HepG2 (cell line): ENCODE results near the gene TMEM81. TPM values are rescaled to one million over a fixed set of nuclear protein-coding genes. Genes with fewer than 3 reads are reported as not detected.

Source experiments
- ATAC-seq: fragments of 200-7000 bp; cut with Tn5 transposase; 3 replicates; pipeline ENCODE4 v1.9.1; 2020; ENCODE audit warnings: mild to moderate bottlenecking, moderate library complexity
- BruUV-seq: library from RNA; stranded (reverse); fragments of 400-500 nt; replicated peaks from 2 replicates; lab custom pipeline; 2021; lab: Mats Ljungman, UMichigan
- CTCF ChIA-PET: fragments of 300-600 bp; formaldehyde crosslinking; extraction: SDS; loops from one replicate; lab custom pipeline; 2021; ENCODE audit warnings: low total read pairs, inconsistent platforms, low intra/inter-chr PET ratio; lab: Yijun Ruan, JAX
- POLR2A ChIA-PET: fragments of 350-600 bp; sonication (Branson Sonifier 250); formaldehyde crosslinking; loops from one replicate; lab custom pipeline; 2020; ENCODE audit warnings: antibody characterized with exemption, inconsistent platforms; lab: Yijun Ruan, JAX
- DNase-seq: peaks from one replicate; pipeline ENCODE4 v3.0.0-alpha.2; 2015; ENCODE audit warnings: low spot score
- FAIRE-seq: peaks from 3 replicates; lab custom pipeline; 2011; peaks lifted over from hg19 to GRCh38; lab: Jason Lieb, UNC
- H2AFZ ChIP-seq: one replicate; pipeline ENCODE4 v1.6.1; 2011; ENCODE audit warnings: low read length, inconsistent platforms
- H3K27ac ChIP-seq: fragments of 300-600 bp; 3 replicates; pipeline ENCODE4 v1.8.0; 2011; ENCODE audit warnings: mixed run types, mild to moderate bottlenecking, mixed read lengths, low read length, inconsistent platforms; ENCODE audit not compliant: insufficient read depth; ENCODE audit errors: extremely low read length
- H3K27me3 ChIP-seq, 2 experiments: fragments of 200-600 bp in 1 of 2; 2 replicates in 1 of 2; 3 replicates in 1 of 2; pipeline versions ENCODE4 v1.6.0 to v1.8.0; 2011; ENCODE audit warnings: low read length in 2 of 2, mild to moderate bottlenecking in 2 of 2, moderate library complexity in 2 of 2, inconsistent platforms in 1 of 2; ENCODE audit not compliant: insufficient read depth in 2 of 2, control insufficient read depth in 1 of 2
- H3K36me3 ChIP-seq, 2 experiments: fragments of 200-600 bp in 1 of 2; replicated peaks in 1 of 2; 2 replicates in 1 of 2; 3 replicates in 1 of 2; pipeline versions ENCODE4 v1.5.1 to v1.8.0; 2011; ENCODE audit warnings: low read length in 2 of 2, inconsistent platforms in 1 of 2; ENCODE audit not compliant: insufficient read depth in 2 of 2, control insufficient read depth in 1 of 2
- H3K4me1 ChIP-seq: 2 replicates; pipeline ENCODE4 v1.5.1; 2012; ENCODE audit warnings: low read length, inconsistent platforms; ENCODE audit not compliant: insufficient read depth
- H3K4me2 ChIP-seq: 2 replicates; pipeline ENCODE4 v1.6.0; 2011; ENCODE audit warnings: low read depth, low read length, inconsistent platforms
- H3K4me3 ChIP-seq, 3 experiments: fragments of 200-600 bp in 1 of 3; sonication (generic), shearing (Covaris generic) in 1 of 3; replicated peaks in 1 of 3; 2 replicates each; pipeline ENCODE4 v1.5.1; 2011 to 2016; ENCODE audit warnings: low read length in 3 of 3, inconsistent platforms in 2 of 3, low read depth in 2 of 3, mild to moderate bottlenecking in 2 of 3, control low read depth in 1 of 3, mixed read lengths in 1 of 3; ENCODE audit not compliant: insufficient read depth in 1 of 3
- H3K79me2 ChIP-seq: one replicate; pipeline ENCODE4 v1.6.1; 2011; ENCODE audit warnings: low read length, inconsistent platforms; ENCODE audit not compliant: insufficient read depth
- H3K9ac ChIP-seq: 2 replicates; pipeline ENCODE4 v1.6.0; 2011; ENCODE audit warnings: mild to moderate bottlenecking, low read depth, low read length, inconsistent platforms; ENCODE audit not compliant: insufficient read depth
- H3K9me3 ChIP-seq: 2 replicates; pipeline ENCODE4 v1.5.1; 2012; ENCODE audit warnings: mild to moderate bottlenecking, low read length
- H4K20me1 ChIP-seq: 2 replicates; pipeline ENCODE4 v1.6.0; 2011; ENCODE audit warnings: inconsistent platforms, mild to moderate bottlenecking, low read length, moderate library complexity; ENCODE audit not compliant: insufficient read depth
- AGO2 ChIP-seq: fragments of 200-400 bp; formaldehyde crosslinking; optimal IDR thresholded peaks from 2 replicates; pipeline ENCODE3; 2017; ENCODE audit warnings: mild to moderate bottlenecking, low read depth, low read length, moderate library complexity
- ARNT ChIP-seq: fragments of 450-650 bp; IDR thresholded peaks from 2 replicates; pipeline ENCODE4 v1.6.1; 2017
- ATF1 ChIP-seq: IDR thresholded peaks from 2 replicates; pipeline ENCODE4 v1.6.1; 2016; ENCODE audit warnings: mild to moderate bottlenecking, control low read depth
- BCLAF1 ChIP-seq: fragments of 450-650 bp; IDR thresholded peaks from 2 replicates; pipeline ENCODE4 v1.6.1; 2017; ENCODE audit warnings: mild to moderate bottlenecking
- GATA4 ChIP-seq: sonication (generic); IDR thresholded peaks from 2 replicates; pipeline ENCODE4 v1.6.1; 2016; ENCODE audit warnings: antibody characterized with exemption, low read depth, borderline replicate concordance
- IRF1 ChIP-seq: sonication (generic); formaldehyde crosslinking; IDR thresholded peaks from 2 replicates; pipeline ENCODE4 v1.4.0; 2020; ENCODE audit warnings: low read depth, mild to moderate bottlenecking, missing genetic modification reagents
- MBD4 ChIP-seq: IDR thresholded peaks from 2 replicates; pipeline ENCODE4 v1.6.1; 2012; ENCODE audit warnings: low read length, inconsistent platforms, borderline replicate concordance
- RBFOX2 ChIP-seq: fragments of 200-400 bp; formaldehyde crosslinking; IDR thresholded peaks from 2 replicates; pipeline ENCODE4 v1.6.1; 2017; ENCODE audit warnings: low read depth, mild to moderate bottlenecking, low read length
- SOX6 ChIP-seq, 2 experiments: fragments of 450-650 bp in 1 of 2; sonication (generic) in 1 of 2; formaldehyde crosslinking in 1 of 2; IDR thresholded peaks; 2 replicates each; pipeline versions ENCODE4 v1.4.0 to v1.6.1; 2017 to 2020; ENCODE audit warnings: antibody characterized with exemption in 1 of 2, mild to moderate bottlenecking in 1 of 2, missing genetic modification reagents in 1 of 2
- ZKSCAN5 ChIP-seq: sonication (generic); formaldehyde crosslinking; IDR thresholded peaks from 2 replicates; pipeline ENCODE4 v1.5.1; 2020; ENCODE audit warnings: mild to moderate bottlenecking, missing genetic modification reagents
- ZNF33A ChIP-seq: sonication (generic); formaldehyde crosslinking; IDR thresholded peaks from 2 replicates; pipeline ENCODE4 v1.5.1; 2020; ENCODE audit warnings: missing genetic modification reagents, mild to moderate bottlenecking, moderate library complexity, borderline replicate concordance
- ZNF451 ChIP-seq: sonication (generic); formaldehyde crosslinking; IDR thresholded peaks from 2 replicates; pipeline ENCODE4 v1.5.0; 2020; ENCODE audit warnings: mild to moderate bottlenecking, missing genetic modification reagents
- ZNF724P ChIP-seq: sonication (generic); formaldehyde crosslinking; IDR thresholded peaks from 2 replicates; pipeline ENCODE4 v1.8.0; 2022; ENCODE audit warnings: missing genetic modification reagents, borderline replicate concordance
- ZNF766 ChIP-seq: sonication (generic); formaldehyde crosslinking; IDR thresholded peaks from 2 replicates; pipeline ENCODE4 v1.5.0; 2020; ENCODE audit warnings: missing genetic modification reagents, borderline replicate concordance
- ZNF883 ChIP-seq: sonication (generic); formaldehyde crosslinking; IDR thresholded peaks from 2 replicates; pipeline ENCODE4 v1.5.1; 2020; ENCODE audit warnings: mild to moderate bottlenecking, missing genetic modification reagents; ENCODE audit errors: not compliant biosample characterization
- WGBS: methylation state at CpG from one replicate; pipeline ENCODE4 v1.1.6; 2017; ENCODE audit warnings: low lambda C conversion rate; 5-methylcytosine and 5-hydroxymethylcytosine counted together
- in situ Hi-C: cut with HindIII; loops from 2 replicates; pipeline ENCODE4 v1.10.0; 2017; ENCODE audit warnings: low pct_unique_long_range_greater_than_20kb; ENCODE audit not compliant: extremely low pct_ligation_motif_present
- intact Hi-C: fragments of 100-400 bp; cut with micrococcal nuclease; formaldehyde crosslinking; loops from one replicate; pipeline ENCODE4 v1.10.0; 2022; ENCODE audit not compliant: unreplicated experiment
- polyA plus RNA-seq, 8 experiments: library from polyadenylated mRNA; depleted of rRNA in 3 of 8; stranded (reverse) in 7 of 8; unstranded in 1 of 8; fragments of >200 nt; fragmentation: Illumina TruSeq in 4 of 8; extraction: Trizol in 4 of 8; gene quantifications; 2 replicates each; pipeline versions ENCODE4 v1.2.1 to v1.2.3, GENCODE V29; 2011 to 2016; ENCODE audit warnings: low read depth in 4 of 8, missing spikeins in 1 of 8, mixed read lengths in 1 of 8; ENCODE audit not compliant: insufficient read depth in 1 of 8
- total RNA-seq, 5 experiments: library from RNA; depleted of rRNA; stranded (reverse); fragments of >200 nt; fragmentation: Illumina TruSeq; extraction: Trizol; gene quantifications; 2 replicates each; pipeline ENCODE4 v1.2.3, GENCODE V29; 2016; ENCODE audit warnings: low read depth in 1 of 5
- TF ChIP-seq, protein P1 (sequence below): sonication (generic); formaldehyde crosslinking; IDR thresholded peaks from 2 replicates; pipeline ENCODE4 v1.9.0; 2021; ENCODE audit warnings: mild to moderate bottlenecking, missing genetic modification reagents

The TMEM81 gene
- total and polyA plus RNA-seq, 2 of the 13 experiments (the other 11 are each of a cell fraction or from before 2014, with no cell fraction given) = 1.1 TPM

DNA sequence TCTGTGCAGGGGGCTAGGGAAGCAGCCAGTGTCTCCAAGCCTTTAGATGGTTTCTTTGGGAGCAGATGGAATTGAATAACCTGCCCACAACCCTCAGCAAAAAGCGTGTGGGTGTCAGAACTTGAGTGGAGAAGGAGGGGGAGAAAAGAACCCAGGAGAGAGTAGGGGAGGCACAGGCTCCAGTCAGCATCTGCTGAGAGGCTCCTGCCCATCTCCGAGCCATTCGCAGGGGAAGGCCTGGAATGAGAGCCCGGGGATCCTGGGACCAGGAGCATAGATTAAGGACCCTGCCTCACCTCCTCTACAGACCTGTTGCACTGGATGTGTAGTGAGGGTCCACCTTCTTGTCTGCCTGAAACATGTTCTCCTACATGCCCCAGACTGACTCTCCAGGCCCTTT is 16.3 kb downstream of the TMEM81 start:
- H3K27me3 ChIP-seq = peaks cover 0 to 26% of the 10 kb centered on the region in 2 experiments; a peak in 3 of 5 replicates
- no peaks in the 10 kb centered on the region for H3K9me3 ChIP-seq
- no peak overlapping the region for H2AFZ ChIP-seq
- DNase-seq (no peak), ATAC-seq (no peak), FAIRE-seq (no peak)
- no peaks in the 10 kb centered on the region for H4K20me1 ChIP-seq
- ChIA-PET POLR2A (no interaction called here), CTCF (no interaction called here)
- no peak overlapping the region for H3K4me2 ChIP-seq
- BruUV-seq = no TSS peak
- no peaks in the 10 kb centered on the region for H3K4me1 ChIP-seq
- H3K27ac ChIP-seq = no peak overlapping the region
- H3K79me2 ChIP-seq = no peaks in the 10 kb centered on the region
- intact Hi-C loops (no loop called here), in situ Hi-C loops (loop anchor here (10.0 kb wide), 1 partner anchor 187 kb away; no protein-coding TSS in a partner anchor)
- no peak overlapping the region for H3K9ac ChIP-seq
- H3K4me3 ChIP-seq = no peak overlapping the region
- H3K36me3 ChIP-seq = no peaks in the 10 kb centered on the region
- 62% methylated on average over 4 of the region's 4 CpGs for WGBS
- TF ChIP-seq IRF1 (CRISPR knock-in tag) (no peak), ZNF883 (CRISPR knock-in tag) (no peak), ZNF33A (no peak), MBD4 (no peak), BCLAF1 (no peak), ARNT (no peak), ZNF766 (no peak), RBFOX2 (no peak), ZNF724P (CRISPR knock-in tag) (no peak), ZNF451 (no peak), AGO2 (no peak), ZKSCAN5 (CRISPR knock-in tag) (no peak), ATF1 (CRISPR knock-in tag) (no peak), GATA4 (no peak), SOX6 (IDR thresholded peaks at IDR 0.05) (no peak), SOX6 (CRISPR knock-in tag; IDR thresholded peaks at IDR 0.05) (no peak)
- TF ChIP-seq, protein P1, sequence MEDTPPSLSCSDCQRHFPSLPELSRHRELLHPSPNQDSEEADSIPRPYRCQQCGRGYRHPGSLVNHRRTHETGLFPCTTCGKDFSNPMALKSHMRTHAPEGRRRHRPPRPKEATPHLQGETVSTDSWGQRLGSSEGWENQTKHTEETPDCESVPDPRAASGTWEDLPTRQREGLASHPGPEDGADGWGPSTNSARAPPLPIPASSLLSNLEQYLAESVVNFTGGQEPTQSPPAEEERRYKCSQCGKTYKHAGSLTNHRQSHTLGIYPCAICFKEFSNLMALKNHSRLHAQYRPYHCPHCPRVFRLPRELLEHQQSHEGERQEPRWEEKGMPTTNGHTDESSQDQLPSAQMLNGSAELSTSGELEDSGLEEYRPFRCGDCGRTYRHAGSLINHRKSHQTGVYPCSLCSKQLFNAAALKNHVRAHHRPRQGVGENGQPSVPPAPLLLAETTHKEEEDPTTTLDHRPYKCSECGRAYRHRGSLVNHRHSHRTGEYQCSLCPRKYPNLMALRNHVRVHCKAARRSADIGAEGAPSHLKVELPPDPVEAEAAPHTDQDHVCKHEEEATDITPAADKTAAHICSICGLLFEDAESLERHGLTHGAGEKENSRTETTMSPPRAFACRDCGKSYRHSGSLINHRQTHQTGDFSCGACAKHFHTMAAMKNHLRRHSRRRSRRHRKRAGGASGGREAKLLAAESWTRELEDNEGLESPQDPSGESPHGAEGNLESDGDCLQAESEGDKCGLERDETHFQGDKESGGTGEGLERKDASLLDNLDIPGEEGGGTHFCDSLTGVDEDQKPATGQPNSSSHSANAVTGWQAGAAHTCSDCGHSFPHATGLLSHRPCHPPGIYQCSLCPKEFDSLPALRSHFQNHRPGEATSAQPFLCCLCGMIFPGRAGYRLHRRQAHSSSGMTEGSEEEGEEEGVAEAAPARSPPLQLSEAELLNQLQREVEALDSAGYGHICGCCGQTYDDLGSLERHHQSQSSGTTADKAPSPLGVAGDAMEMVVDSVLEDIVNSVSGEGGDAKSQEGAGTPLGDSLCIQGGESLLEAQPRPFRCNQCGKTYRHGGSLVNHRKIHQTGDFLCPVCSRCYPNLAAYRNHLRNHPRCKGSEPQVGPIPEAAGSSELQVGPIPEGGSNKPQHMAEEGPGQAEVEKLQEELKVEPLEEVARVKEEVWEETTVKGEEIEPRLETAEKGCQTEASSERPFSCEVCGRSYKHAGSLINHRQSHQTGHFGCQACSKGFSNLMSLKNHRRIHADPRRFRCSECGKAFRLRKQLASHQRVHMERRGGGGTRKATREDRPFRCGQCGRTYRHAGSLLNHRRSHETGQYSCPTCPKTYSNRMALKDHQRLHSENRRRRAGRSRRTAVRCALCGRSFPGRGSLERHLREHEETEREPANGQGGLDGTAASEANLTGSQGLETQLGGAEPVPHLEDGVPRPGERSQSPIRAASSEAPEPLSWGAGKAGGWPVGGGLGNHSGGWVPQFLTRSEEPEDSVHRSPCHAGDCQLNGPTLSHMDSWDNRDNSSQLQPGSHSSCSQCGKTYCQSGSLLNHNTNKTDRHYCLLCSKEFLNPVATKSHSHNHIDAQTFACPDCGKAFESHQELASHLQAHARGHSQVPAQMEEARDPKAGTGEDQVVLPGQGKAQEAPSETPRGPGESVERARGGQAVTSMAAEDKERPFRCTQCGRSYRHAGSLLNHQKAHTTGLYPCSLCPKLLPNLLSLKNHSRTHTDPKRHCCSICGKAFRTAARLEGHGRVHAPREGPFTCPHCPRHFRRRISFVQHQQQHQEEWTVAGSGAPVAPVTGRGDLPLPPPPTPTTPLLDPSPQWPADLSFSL (CRISPR knock-in tag) = no peak
